HCT116 (cell line): ENCODE data around the gene SLC39A12. TPM values are rescaled to one million over a fixed set of nuclear protein-coding genes. Genes with fewer than 3 reads are reported as not detected.

Source experiments
- ATAC-seq: fragments of 200-7000 bp; cut with Tn5 transposase; 2 replicates; pipeline ENCODE4 v1.9.1; 2020; ENCODE audit warnings: mild to moderate bottlenecking, moderate library complexity
- BruUV-seq: library from RNA; stranded (reverse); fragments of 400-500 nt; replicated peaks from 2 replicates; lab custom pipeline; 2021; lab: Mats Ljungman, UMichigan
- CTCF ChIA-PET: fragments of 300-600 bp; sonication (Branson Sonifier 250); formaldehyde crosslinking; loops from one replicate; lab custom pipeline; 2021; ENCODE audit warnings: antibody characterized with exemption; lab: Charles Lee
- POLR2A ChIA-PET: fragments of 300-600, 350-600 bp; sonication (Branson Sonifier 250); formaldehyde crosslinking; loops from one replicate; lab custom pipeline; 2021; ENCODE audit warnings: antibody characterized with exemption; lab: Charles Lee
- RAD21 ChIA-PET, 2 experiments: fragments of 300-600 bp; sonication (Branson Sonifier 250); formaldehyde crosslinking; loops; one replicate each; lab custom pipeline; 2023; ENCODE audit warnings: low total read pairs in 2 of 2; ENCODE audit not compliant: uncharacterized antibody in 2 of 2, unreplicated experiment in 2 of 2, low non-redundant PET in 1 of 2; lab: Charles Lee
- DNase-seq: peaks from one replicate; pipeline ENCODE4 v3.0.0-alpha.2; 2010; ENCODE audit warnings: low read depth, low spot score
- H2AFZ ChIP-seq: fragments of 200-600 bp; shearing (Covaris generic), sonication (generic); 2 replicates; pipeline ENCODE4 v1.6.1; 2017; ENCODE audit warnings: low read depth, mixed run types, mixed read lengths, antibody characterized with exemption, low read length; ENCODE audit not compliant: poor library complexity, severe bottlenecking
- H3K27ac ChIP-seq: 2 replicates; pipeline ENCODE4 v1.5.1; 2012; ENCODE audit warnings: low read depth, low read length
- H3K27me3 ChIP-seq: fragments of 200-600 bp; sonication (generic); 2 replicates; pipeline ENCODE4 v1.6.1; 2016; ENCODE audit warnings: mixed run types, low read length, mixed read lengths; ENCODE audit not compliant: insufficient read depth
- H3K36me3 ChIP-seq, 2 experiments: fragments of 200-500 bp in 1 of 2; fragments of 200-600 bp in 1 of 2; sonication (Bioruptor generic) in 1 of 2; sonication (generic) in 1 of 2; 2 replicates each; pipeline versions ENCODE4 v1.5.1 to v1.6.1; 2014 to 2016; ENCODE audit warnings: low read length in 2 of 2, inconsistent platforms in 1 of 2, mixed read lengths in 1 of 2, mixed run types in 1 of 2; ENCODE audit not compliant: insufficient read depth in 2 of 2, control insufficient read depth in 1 of 2
- H3K4me1 ChIP-seq, 2 experiments: fragments of 200-600 bp in 1 of 2; sonication (generic) in 1 of 2; 2 replicates each; pipeline versions ENCODE4 v1.5.1 to v1.6.1; 2012 to 2017; ENCODE audit warnings: low read length in 2 of 2, inconsistent platforms in 1 of 2, mild to moderate bottlenecking in 1 of 2, mixed read lengths in 1 of 2, mixed run types in 1 of 2, moderate library complexity in 1 of 2; ENCODE audit not compliant: insufficient read depth in 2 of 2, control insufficient read depth in 1 of 2
- H3K4me2 ChIP-seq: fragments of 200-600 bp; sonication (generic); 2 replicates; pipeline ENCODE4 v1.6.1; 2017; ENCODE audit warnings: mixed run types, low read length, mixed read lengths
- H3K4me3 ChIP-seq, 2 experiments: fragments of 200-600 bp in 1 of 2; sonication (generic) in 1 of 2; replicated peaks in 1 of 2; 2 replicates each; pipeline ENCODE4 v1.5.1; 2011 to 2016; ENCODE audit warnings: low read length in 2 of 2, control low read depth in 1 of 2, low read depth in 1 of 2, mild to moderate bottlenecking in 1 of 2, mixed read lengths in 1 of 2, mixed run types in 1 of 2
- H3K79me2 ChIP-seq: fragments of 200-600 bp; sonication (generic); 2 replicates; pipeline ENCODE4 v1.6.1; 2017; ENCODE audit warnings: mild to moderate bottlenecking, mixed run types, low read length, moderate library complexity, mixed read lengths; ENCODE audit not compliant: insufficient read depth
- H3K9ac ChIP-seq: fragments of 200-600 bp; sonication (generic); 2 replicates; pipeline ENCODE4 v1.6.1; 2016; ENCODE audit warnings: low read length, mixed read lengths
- H3K9me2 ChIP-seq: fragments of 200-600 bp; sonication (generic), shearing (Covaris generic); 2 replicates; pipeline ENCODE4 v1.6.1; 2017; ENCODE audit warnings: mixed run types, mild to moderate bottlenecking, moderate library complexity; ENCODE audit not compliant: insufficient read depth
- H3K9me3 ChIP-seq, 2 experiments: fragments of 200-500 bp in 1 of 2; fragments of 200-600 bp in 1 of 2; sonication (Bioruptor generic) in 1 of 2; sonication (generic) in 1 of 2; 2 replicates each; pipeline ENCODE4 v1.6.1; 2014 to 2017; ENCODE audit warnings: low read length in 2 of 2, mixed read lengths in 2 of 2, inconsistent platforms in 1 of 2, low read depth in 1 of 2, mild to moderate bottlenecking in 1 of 2, mixed run types in 1 of 2, moderate library complexity in 1 of 2; ENCODE audit not compliant: control insufficient read depth in 1 of 2, insufficient read depth in 1 of 2
- H4K20me1 ChIP-seq: fragments of 200-600 bp; sonication (generic), shearing (Covaris generic); 2 replicates; pipeline ENCODE4 v1.6.1; 2017; ENCODE audit warnings: mixed run types, mild to moderate bottlenecking, moderate library complexity; ENCODE audit not compliant: insufficient read depth
- CEBPB ChIP-seq: IDR thresholded peaks from 2 replicates; pipeline ENCODE4 v1.6.1; 2012; ENCODE audit warnings: low read depth
- EGR1 ChIP-seq: IDR thresholded peaks from 2 replicates; pipeline ENCODE4 v1.6.1; 2012; ENCODE audit warnings: low read depth
- ELF1 ChIP-seq: IDR thresholded peaks from 2 replicates; pipeline ENCODE4 v1.6.1; 2012; ENCODE audit warnings: low read depth, borderline replicate concordance
- EZH2 ChIP-seq: fragments of 200-600 bp; sonication (generic); IDR thresholded peaks from 2 replicates; pipeline ENCODE4 v1.6.1; 2017; ENCODE audit warnings: antibody characterized with exemption, mixed run types
- EZH2phosphoT487 ChIP-seq: fragments of 200-600 bp; IDR thresholded peaks from 2 replicates; pipeline ENCODE4 v1.6.1; 2018; ENCODE audit warnings: antibody characterized with exemption, borderline replicate concordance
- TCF7L2 ChIP-seq: IDR thresholded peaks from 2 replicates; pipeline ENCODE4 v1.7.0; 2011; ENCODE audit warnings: borderline replicate concordance, inconsistent platforms; ENCODE audit not compliant: insufficient read depth, insufficient read length; ENCODE audit errors: extremely low read depth
- ZNF274 ChIP-seq: fragments of 200-500 bp; sonication (Bioruptor generic); IDR thresholded peaks from 2 replicates; pipeline ENCODE4 v1.6.1; 2014; ENCODE audit warnings: mild to moderate bottlenecking, low read depth, low read length, inconsistent platforms
- intact Hi-C: fragments of 100-400 bp; cut with micrococcal nuclease; formaldehyde crosslinking; loops from 2 replicates; pipeline ENCODE4 v1.10.0; 2022
- total RNA-seq: library from RNA; stranded (reverse); gene quantifications from one replicate; pipeline ENCODE4 v1.2.1, GENCODE V29; 2021; ENCODE audit not compliant: unreplicated experiment
- TF ChIP-seq, protein P1 (sequence below): IDR thresholded peaks from 2 replicates; pipeline ENCODE4 v1.6.1; 2012
- TF ChIP-seq, protein P2 (sequence below): IDR thresholded peaks from 2 replicates; pipeline ENCODE4 v1.6.1; 2012
- TF ChIP-seq, protein P3 (sequence below): IDR thresholded peaks from 2 replicates; pipeline ENCODE4 v1.6.1; 2012; ENCODE audit warnings: low read depth

The SLC39A12 gene
- total RNA-seq, 1 experiment from 2014 or later, result not detected

DNA sequence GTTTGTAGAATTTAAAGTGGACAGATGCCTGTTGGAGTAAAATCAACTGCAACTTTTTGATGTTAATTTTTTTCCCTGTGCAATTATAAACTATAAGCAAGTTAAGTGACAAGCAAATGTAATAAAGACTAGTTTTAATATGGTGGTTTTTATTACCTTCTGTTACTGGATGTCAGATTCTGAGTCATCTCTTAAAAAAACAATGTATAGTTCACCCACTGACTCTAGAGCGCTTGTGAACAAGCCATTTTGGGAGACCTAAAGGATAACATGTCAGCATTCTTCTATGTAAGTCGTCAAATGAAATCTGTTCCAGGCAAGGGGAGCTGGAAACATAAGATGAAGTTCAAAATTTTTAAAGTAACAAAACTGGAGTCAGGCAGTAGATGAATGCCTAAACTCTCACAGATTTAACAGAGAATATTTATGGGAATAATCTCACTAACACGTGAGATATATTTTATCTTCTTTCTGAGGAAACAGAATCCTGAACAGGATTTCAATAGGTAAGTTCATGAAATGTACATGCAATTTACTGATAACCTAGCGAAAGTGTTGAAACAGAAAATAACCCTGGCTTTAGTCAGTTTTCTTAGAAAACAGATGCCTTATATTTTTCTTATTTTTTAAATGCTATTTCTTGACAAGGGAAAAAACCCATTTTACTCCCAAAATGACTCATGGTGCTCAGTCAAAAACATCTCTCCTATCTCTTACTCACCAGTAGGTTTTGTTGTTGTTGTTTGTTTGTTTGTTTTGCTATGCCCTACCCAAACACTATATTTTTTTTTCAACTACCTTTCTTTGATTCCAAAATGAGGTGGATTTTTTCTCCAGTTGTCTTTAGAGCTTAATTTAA, 91.7 kb downstream of the SLC39A12 start (continued):
- TF ChIP-seq EZH2phosphoT487, result no peak
- no peak for TF ChIP-seq EZH2
- no peak for TF ChIP-seq ZNF274
- TF ChIP-seq, protein P1, sequence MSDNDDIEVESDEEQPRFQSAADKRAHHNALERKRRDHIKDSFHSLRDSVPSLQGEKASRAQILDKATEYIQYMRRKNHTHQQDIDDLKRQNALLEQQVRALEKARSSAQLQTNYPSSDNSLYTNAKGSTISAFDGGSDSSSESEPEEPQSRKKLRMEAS, result no peak
- TF ChIP-seq, protein P2, sequence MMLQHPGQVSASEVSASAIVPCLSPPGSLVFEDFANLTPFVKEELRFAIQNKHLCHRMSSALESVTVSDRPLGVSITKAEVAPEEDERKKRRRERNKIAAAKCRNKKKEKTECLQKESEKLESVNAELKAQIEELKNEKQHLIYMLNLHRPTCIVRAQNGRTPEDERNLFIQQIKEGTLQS, result no peak
- TF ChIP-seq EGR1, result no peak
- no peak for TF ChIP-seq CEBPB

DNA sequence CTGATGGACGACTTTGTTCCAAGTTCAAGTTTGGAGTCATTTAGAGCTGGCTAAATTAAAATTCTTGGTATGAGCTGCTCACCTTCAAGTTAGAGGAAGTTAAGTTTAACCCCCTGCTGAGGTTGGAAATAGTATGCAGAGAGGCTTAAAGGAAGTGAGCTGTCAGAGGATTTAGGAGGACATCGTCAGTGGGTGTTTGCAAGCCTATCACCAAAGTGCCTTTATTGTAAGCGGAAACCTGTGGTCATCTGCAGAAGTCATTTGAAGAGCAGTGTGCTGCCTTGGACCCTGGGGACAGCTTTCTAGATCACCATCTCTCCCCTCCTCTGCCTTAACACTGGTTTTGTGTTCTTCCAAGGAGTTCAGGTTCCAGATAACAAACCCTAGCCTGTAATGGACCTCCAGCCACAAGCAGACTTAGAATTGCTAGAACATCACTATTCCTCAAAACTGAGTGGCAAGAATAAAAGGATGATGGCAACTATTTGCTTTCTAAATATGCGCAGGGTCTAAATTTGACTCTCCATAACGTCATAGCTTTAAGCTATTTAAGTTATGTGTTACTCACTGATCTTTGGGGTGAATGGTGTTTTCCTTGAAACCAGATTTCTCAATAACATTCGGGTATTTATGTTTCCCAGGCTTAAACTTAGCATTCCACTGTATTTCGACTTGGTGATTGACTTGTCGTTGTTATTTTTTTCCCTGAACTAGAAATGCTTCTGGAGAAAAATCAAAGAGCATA, 93.4 kb downstream of the SLC39A12 start:
- TF ChIP-seq, protein P3, sequence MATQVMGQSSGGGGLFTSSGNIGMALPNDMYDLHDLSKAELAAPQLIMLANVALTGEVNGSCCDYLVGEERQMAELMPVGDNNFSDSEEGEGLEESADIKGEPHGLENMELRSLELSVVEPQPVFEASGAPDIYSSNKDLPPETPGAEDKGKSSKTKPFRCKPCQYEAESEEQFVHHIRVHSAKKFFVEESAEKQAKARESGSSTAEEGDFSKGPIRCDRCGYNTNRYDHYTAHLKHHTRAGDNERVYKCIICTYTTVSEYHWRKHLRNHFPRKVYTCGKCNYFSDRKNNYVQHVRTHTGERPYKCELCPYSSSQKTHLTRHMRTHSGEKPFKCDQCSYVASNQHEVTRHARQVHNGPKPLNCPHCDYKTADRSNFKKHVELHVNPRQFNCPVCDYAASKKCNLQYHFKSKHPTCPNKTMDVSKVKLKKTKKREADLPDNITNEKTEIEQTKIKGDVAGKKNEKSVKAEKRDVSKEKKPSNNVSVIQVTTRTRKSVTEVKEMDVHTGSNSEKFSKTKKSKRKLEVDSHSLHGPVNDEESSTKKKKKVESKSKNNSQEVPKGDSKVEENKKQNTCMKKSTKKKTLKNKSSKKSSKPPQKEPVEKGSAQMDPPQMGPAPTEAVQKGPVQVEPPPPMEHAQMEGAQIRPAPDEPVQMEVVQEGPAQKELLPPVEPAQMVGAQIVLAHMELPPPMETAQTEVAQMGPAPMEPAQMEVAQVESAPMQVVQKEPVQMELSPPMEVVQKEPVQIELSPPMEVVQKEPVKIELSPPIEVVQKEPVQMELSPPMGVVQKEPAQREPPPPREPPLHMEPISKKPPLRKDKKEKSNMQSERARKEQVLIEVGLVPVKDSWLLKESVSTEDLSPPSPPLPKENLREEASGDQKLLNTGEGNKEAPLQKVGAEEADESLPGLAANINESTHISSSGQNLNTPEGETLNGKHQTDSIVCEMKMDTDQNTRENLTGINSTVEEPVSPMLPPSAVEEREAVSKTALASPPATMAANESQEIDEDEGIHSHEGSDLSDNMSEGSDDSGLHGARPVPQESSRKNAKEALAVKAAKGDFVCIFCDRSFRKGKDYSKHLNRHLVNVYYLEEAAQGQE, result no peak
- TF ChIP-seq ELF1 (no peak), TCF7L2 (no peak)
- TF ChIP-seq, protein P2, result no peak
- no peak for ATAC-seq
- no peak overlapping the region for H3K27ac ChIP-seq
- ChIA-PET CTCF (no interaction called here), POLR2A (no interaction called here), RAD21 (no interaction called here)
- H3K9ac ChIP-seq, result no peak overlapping the region
- no peaks in the 10 kb centered on the region for H3K9me2 ChIP-seq
- no peaks in the 10 kb centered on the region for H4K20me1 ChIP-seq
- H3K27me3 ChIP-seq, result no peaks in the 10 kb centered on the region
- no peaks in the 10 kb centered on the region for H3K9me3 ChIP-seq
- no peak overlapping the region for H3K4me3 ChIP-seq
- H2AFZ ChIP-seq, result no peak overlapping the region
- intact Hi-C loops, result no loop called here
- H3K4me1 ChIP-seq, result no peaks in the 10 kb centered on the region
- no TSS peak for BruUV-seq
- no peaks in the 10 kb centered on the region for H3K36me3 ChIP-seq
- DNase-seq, result no peak
- no peaks in the 10 kb centered on the region for H3K79me2 ChIP-seq
- no peak overlapping the region for H3K4me2 ChIP-seq
